Lower leg skin (tissue), 4 donors: Measurements from ENCODE around the gene DOLK. TPM values are rescaled to one million over a fixed set of nuclear protein-coding genes. Genes with fewer than 3 reads are reported as not detected.
A peak's percentile ranks its signal among the peaks of the same experiment; 100 is the strongest.
"Not testable (repeated sequence)": the region's sequence is repeated elsewhere in the genome, so short reads cannot be mapped to it uniquely, and the experiment has no call there.

Experiments used
- DNase-seq, 2 donors: peaks; one replicate each; pipeline ENCODE4 v3.0.0-alpha.2; 2019; ENCODE audit warnings: low spot score in 2 of 2
- H3K4me3 ChIP-seq: fragments of 200-600 bp; sonication (generic); 2 replicates; pipeline ENCODE4 v1.5.1; 2017; ENCODE audit warnings: mild to moderate bottlenecking, low read depth; ENCODE audit not compliant: poor library complexity, severe bottlenecking
- CTCF ChIP-seq, 3 donors: fragments of 450-650 bp; IDR thresholded peaks; one replicate each; pipeline ENCODE4 v1.5.1; 2016; ENCODE audit warnings: antibody characterized with exemption in 3 of 3, mild to moderate bottlenecking in 3 of 3, moderate library complexity in 2 of 3
- POLR2A ChIP-seq, 2 donors: fragments of 450-650 bp; IDR thresholded peaks; one replicate each; pipeline ENCODE4 v1.6.1; 2016 to 2017; ENCODE audit warnings: antibody characterized with exemption in 2 of 2, mild to moderate bottlenecking in 1 of 2, moderate library complexity in 1 of 2
- WGBS, 2 donors: methylation state at CpG; one replicate each; pipeline ENCODE4 v1.1.5; 2018; 5-methylcytosine and 5-hydroxymethylcytosine counted together
- intact Hi-C: fragments of 100-400 bp; cut with DNase I; formaldehyde crosslinking; loops from one replicate; pipeline ENCODE4 v1.15.0; 2023; ENCODE audit warnings: low total_unique reads
- total RNA-seq, 4 donors: library from RNA; depleted of rRNA; stranded (reverse); fragments of >200 nt; gene quantifications; one replicate each; pipeline ENCODE4 v1.1.0, GENCODE V29; 2016

DOLK gene
- total RNA-seq, 4 donors from 2014 or later: 9.8 to 16.4 (median 11.9) TPM

DNA sequence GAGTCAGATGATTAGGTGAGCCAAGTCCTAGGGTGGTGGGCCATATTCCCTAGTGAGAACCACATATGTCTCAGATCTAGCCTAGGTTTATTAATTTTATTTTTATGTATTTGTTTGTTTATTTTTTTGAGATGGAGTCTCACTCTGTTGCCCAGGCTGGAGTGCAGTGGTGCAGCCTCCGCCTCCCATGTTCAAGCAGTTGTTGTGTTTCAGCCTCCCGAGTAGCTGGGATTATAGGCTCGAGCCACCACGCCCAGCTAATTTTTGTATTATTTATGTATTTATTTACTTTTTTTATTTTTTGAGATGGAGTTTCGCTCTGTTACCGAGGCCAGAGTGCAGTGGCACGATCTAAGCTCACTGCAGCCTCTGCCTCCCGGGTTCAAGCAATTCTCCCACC is 36.1 kb upstream of the DOLK start:
- no peak overlapping the region for H3K4me3 ChIP-seq
- intact Hi-C loops: no loop called here
- TF ChIP-seq CTCF (IDR thresholded peaks at IDR 0.05) (no peak), POLR2A (IDR thresholded peaks at IDR 0.05) (no peak)
- 95 to 98% methylated on average over 8 of the region's 8 CpGs for WGBS, 2 donors
- peak in 1 of 2 donors; percentile 68 for DNase-seq

- WGBS, 2 donors: 61 to 80% methylated on average over 3 of the region's 3 CpGs
- no peak for DNase-seq
- intact Hi-C loops: no loop called here
- no peak overlapping the region for H3K4me3 ChIP-seq
- TF ChIP-seq CTCF (IDR thresholded peaks at IDR 0.05) (no peak), POLR2A (IDR thresholded peaks at IDR 0.05) (no peak)
Measured at GRCh38 chr9:128979111-128979510, 31.7 kb upstream of the DOLK start.

- no peak overlapping the region for H3K4me3 ChIP-seq
- WGBS, 2 donors: 85 to 87% methylated on average over 4 of the region's 4 CpGs
- no peak for TF ChIP-seq POLR2A (IDR thresholded peaks at IDR 0.05)
- TF ChIP-seq CTCF (IDR thresholded peaks at IDR 0.05): no peak
- DNase-seq: no peak
- intact Hi-C loops: no loop called here
Measured at GRCh38 chr9:128972956-128973355, 25.6 kb upstream of the DOLK start.

DNA sequence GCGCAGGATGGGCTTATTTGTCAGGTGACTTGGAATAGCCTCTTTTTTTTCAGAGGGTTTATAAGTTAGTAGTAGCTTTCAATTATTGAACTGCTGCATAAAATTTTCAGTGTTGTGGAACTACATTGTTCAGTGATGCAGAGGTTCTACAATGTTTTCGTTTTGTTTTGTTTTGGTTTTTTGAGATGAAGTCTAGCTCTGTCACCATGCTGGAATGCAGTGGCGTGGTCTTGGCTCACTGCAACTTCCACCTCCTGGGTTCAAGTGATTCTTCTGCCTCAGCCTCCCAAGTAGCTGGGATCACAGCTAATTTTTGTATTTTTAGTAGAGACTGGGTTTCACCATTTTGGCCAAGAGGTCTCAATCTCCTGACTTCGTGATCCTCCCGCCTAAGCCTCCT is 22.1 kb upstream of the DOLK start:
- TF ChIP-seq POLR2A (IDR thresholded peaks at IDR 0.05): no peak
- no peak for TF ChIP-seq CTCF (IDR thresholded peaks at IDR 0.05)
- peak in 1 of 2 donors; percentile 20 for DNase-seq
- WGBS, 2 donors: 91 to 92% methylated on average over 5 of the region's 5 CpGs
- no peak overlapping the region for H3K4me3 ChIP-seq
- intact Hi-C loops: no loop called here

DNA sequence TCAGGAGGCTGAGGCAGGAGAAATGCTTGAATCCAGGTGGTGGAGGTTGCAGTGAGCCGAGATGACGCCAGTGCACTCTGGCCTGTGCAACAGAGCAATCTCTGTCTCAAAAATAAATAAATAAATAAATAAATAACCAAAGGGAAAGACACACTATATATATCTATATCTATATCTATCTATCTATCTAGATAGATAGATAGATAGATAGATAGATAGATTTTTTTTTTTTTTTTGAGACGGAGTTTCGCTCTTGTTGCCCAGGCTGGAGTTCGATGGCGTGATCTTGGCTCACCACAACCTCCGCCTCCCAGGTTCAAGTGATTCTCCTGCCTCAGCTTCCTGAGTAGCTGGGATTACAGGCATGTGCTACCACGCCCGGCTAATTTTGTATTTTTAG is 14.0 kb upstream of the DOLK start:
- peak in 1 of 2 donors; percentile 14 for DNase-seq
- 96 to 99% methylated on average over 9 of the region's 9 CpGs for WGBS, 2 donors
- intact Hi-C loops, H3K4me3 ChIP-seq: not testable (repeated sequence)

DNA sequence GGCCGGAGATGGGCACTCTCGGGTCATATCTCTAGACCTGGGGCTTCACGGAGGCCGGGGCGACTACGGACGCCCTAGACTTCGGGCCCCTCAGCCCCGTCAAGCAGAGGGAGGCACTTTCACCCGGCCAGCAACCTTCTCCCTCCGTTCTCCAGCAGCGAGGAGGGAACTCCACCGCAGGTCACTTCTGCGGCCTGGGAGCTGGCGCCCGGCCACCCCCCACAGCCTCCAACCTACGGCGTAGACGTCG is 201 bp downstream of the DOLK start:
- intact Hi-C loops: no loop called here
- WGBS, 2 donors: 0 to 1% methylated on average over 17 to 19 of the region's 20 CpGs

More for the DNA sequence above, 201 bp downstream of the DOLK start:
- H3K4me3 ChIP-seq: peak overlapping the region; percentile 87
- TF ChIP-seq POLR2A (IDR thresholded peaks at IDR 0.05) (no peak), CTCF (IDR thresholded peaks at IDR 0.05) (no peak)
- no peak for DNase-seq
